GM23338 (cell line): ENCODE measurements around the gene AMZ1.
"Not testable (repeated sequence)": the region's sequence is repeated elsewhere in the genome, so short reads cannot be mapped to it uniquely, and the experiment has no call there.

Experiments used
- CTCF ChIP-seq, 2 experiments: fragments of 200-600 bp in 1 of 2; sonication (generic) in 1 of 2; conservative IDR thresholded peaks; 2 replicates each; pipeline versions ENCODE4 v1.5.1 to v1.6.1; 2016 to 2017; ENCODE audit warnings: antibody characterized with exemption in 2 of 2, low read depth in 2 of 2, mild to moderate bottlenecking in 2 of 2, moderate library complexity in 1 of 2
- EZH2 ChIP-seq: fragments of 200-600 bp; sonication (generic); IDR thresholded peaks from one replicate; pipeline ENCODE4 v1.8.0; 2017; ENCODE audit warnings: antibody characterized with exemption, mild to moderate bottlenecking, low read depth; ENCODE audit not compliant: unreplicated experiment
- EZH2phosphoT487 ChIP-seq: fragments of 200-600 bp; sonication (generic); IDR thresholded peaks from one replicate; pipeline ENCODE4 v1.8.1; 2018; ENCODE audit warnings: antibody characterized with exemption; ENCODE audit not compliant: unreplicated experiment
- POLR2AphosphoS5 ChIP-seq: IDR thresholded peaks from 2 replicates; pipeline ENCODE4 v1.6.1; 2016; ENCODE audit warnings: antibody characterized with exemption, low read depth
- TF ChIP-seq, protein P1 (sequence below): fragments of 250-450 bp; sonication (Bioruptor Pico); IDR thresholded peaks from 2 replicates; pipeline ENCODE4 v1.5.0; 2020; ENCODE audit warnings: mild to moderate bottlenecking, moderate library complexity

- not testable (repeated sequence) for TF ChIP-seq EZH2; CTCF (conservative IDR thresholded peaks at IDR 0.05; ENCODE audit: low read depth in 2 of 2); POLR2AphosphoS5; EZH2phosphoT487
- TF ChIP-seq, protein P1, sequence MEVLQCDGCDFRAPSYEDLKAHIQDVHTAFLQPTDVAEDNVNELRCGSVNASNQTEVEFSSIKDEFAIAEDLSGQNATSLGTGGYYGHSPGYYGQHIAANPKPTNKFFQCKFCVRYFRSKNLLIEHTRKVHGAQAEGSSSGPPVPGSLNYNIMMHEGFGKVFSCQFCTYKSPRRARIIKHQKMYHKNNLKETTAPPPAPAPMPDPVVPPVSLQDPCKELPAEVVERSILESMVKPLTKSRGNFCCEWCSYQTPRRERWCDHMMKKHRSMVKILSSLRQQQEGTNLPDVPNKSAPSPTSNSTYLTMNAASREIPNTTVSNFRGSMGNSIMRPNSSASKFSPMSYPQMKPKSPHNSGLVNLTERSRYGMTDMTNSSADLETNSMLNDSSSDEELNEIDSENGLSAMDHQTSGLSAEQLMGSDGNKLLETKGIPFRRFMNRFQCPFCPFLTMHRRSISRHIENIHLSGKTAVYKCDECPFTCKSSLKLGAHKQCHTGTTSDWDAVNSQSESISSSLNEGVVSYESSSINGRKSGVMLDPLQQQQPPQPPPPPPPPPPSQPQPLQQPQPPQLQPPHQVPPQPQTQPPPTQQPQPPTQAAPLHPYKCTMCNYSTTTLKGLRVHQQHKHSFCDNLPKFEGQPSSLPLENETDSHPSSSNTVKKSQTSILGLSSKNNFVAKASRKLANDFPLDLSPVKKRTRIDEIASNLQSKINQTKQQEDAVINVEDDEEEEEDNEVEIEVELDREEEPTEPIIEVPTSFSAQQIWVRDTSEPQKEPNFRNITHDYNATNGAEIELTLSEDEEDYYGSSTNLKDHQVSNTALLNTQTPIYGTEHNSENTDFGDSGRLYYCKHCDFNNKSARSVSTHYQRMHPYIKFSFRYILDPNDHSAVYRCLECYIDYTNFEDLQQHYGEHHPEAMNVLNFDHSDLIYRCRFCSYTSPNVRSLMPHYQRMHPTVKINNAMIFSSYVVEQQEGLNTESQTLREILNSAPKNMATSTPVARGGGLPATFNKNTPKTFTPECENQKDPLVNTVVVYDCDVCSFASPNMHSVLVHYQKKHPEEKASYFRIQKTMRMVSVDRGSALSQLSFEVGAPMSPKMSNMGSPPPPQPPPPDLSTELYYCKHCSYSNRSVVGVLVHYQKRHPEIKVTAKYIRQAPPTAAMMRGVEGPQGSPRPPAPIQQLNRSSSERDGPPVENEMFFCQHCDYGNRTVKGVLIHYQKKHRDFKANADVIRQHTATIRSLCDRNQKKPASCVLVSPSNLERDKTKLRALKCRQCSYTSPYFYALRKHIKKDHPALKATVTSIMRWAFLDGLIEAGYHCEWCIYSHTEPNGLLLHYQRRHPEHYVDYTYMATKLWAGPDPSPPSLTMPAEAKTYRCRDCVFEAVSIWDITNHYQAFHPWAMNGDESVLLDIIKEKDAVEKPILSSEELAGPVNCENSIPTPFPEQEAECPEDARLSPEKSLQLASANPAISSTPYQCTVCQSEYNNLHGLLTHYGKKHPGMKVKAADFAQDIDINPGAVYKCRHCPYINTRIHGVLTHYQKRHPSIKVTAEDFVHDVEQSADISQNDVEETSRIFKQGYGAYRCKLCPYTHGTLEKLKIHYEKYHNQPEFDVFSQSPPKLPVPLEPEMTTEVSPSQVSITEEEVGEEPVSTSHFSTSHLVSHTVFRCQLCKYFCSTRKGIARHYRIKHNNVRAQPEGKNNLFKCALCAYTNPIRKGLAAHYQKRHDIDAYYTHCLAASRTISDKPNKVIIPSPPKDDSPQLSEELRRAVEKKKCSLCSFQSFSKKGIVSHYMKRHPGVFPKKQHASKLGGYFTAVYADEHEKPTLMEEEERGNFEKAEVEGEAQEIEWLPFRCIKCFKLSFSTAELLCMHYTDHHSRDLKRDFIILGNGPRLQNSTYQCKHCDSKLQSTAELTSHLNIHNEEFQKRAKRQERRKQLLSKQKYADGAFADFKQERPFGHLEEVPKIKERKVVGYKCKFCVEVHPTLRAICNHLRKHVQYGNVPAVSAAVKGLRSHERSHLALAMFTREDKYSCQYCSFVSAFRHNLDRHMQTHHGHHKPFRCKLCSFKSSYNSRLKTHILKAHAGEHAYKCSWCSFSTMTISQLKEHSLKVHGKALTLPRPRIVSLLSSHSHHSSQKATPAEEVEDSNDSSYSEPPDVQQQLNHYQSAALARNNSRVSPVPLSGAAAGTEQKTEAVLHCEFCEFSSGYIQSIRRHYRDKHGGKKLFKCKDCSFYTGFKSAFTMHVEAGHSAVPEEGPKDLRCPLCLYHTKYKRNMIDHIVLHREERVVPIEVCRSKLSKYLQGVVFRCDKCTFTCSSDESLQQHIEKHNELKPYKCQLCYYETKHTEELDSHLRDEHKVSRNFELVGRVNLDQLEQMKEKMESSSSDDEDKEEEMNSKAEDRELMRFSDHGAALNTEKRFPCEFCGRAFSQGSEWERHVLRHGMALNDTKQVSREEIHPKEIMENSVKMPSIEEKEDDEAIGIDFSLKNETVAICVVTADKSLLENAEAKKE, result not testable (repeated sequence)
Observed at GRCh38 chr7:2748684-2749083, 60.7 kb downstream of the AMZ1 start.
